NCI-H128 (cell line): ENCODE measurements around the gene PODNL1.

Experiments
- DNase-seq: peaks from one replicate; lab custom pipeline; 2025; ENCODE audit not compliant: unreplicated experiment; lab: John Stamatoyannopoulos, UW

Gene PODNL1

DNA sequence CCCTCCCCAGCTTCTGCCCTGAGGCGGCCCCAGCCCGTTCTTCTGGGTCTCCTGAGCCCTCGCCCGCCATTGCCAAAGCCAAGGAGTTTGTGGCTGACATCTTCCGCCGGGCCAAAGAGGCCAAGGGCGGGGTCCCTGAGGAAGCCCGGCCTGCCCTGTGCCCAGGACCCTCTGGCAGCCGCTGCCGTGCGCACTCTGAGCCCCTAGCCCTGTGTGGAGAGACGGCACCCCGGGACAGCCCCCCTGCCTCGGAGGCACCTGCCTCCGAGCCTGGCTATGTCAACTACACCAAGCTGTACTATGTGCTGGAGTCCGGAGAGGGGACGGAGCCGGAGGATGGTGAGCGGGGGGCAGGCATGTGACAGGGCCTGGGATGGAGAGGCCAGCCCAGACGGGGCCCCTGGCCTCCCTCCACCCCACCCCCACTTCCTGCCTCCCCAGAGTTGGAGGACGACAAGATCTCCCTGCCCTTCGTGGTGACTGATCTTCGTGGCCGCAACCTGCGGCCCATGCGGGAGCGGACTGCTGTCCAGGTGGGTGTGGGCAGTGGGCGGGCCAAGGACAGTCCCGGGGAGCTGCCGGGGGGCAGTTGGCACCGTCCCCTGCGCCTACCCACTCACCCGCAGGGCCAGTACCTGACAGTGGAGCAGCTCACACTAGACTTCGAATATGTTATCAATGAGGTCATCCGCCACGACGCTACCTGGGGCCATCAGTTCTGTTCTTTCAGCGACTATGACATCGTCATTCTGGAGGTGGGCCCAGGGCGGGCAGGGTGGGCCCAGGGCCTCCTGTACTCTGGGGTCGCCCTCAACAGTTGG is 21.1 kb upstream of the PODNL1 start:
- DNase-seq: no peak

GRCh38 chr19:13958043-13958442 is 19.8 kb upstream of the PODNL1 start:
- DNase-seq: no peak

DNA sequence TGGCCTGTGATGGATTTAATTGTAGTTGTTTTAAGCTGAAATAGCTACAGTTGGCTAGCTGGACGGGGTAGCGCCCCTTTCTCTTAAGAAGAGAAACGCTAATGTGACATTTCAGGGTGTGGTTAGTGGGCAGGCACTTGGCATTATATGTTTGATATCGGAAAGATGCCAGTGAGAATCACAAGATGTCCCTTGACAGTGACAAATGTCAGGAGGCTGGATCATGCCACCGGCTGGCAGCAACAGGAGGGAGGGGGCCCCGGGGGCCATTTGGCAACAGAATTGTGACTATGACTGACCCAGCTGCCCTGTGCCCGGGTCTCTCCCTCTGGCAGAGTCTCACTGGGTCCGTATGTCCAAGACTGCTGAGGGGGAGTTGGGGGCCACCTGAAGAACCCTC is 18.8 kb upstream of the PODNL1 start:
- DNase-seq: no peak

- no peak for DNase-seq
Measured at GRCh38 chr19:13956365-13956744, 18.1 kb upstream of the PODNL1 start.

GRCh38 chr19:13955662-13956364 is 17.6 kb upstream of the PODNL1 start:
- no peak for DNase-seq

DNA sequence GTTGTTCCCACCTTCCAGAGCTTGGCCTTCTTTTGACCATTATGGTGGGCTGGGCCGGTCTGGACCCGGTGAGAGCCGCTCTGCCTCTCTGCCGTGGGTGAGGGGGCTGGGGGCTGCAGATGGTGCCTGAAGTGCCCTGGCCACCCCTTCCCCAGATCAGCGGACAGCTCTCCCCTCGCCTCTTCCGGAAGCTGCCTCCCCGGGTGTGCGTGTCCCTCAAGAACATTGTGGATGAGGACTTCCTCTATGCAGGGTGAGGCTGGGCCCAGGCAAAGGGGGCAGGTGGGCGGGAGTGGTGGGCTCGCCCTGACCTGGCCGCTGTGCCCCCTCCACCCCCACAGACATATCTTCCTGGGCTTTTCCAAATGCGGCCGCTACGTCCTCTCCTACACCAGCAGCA is 16.0 kb upstream of the PODNL1 start:
- no peak for DNase-seq

DNA sequence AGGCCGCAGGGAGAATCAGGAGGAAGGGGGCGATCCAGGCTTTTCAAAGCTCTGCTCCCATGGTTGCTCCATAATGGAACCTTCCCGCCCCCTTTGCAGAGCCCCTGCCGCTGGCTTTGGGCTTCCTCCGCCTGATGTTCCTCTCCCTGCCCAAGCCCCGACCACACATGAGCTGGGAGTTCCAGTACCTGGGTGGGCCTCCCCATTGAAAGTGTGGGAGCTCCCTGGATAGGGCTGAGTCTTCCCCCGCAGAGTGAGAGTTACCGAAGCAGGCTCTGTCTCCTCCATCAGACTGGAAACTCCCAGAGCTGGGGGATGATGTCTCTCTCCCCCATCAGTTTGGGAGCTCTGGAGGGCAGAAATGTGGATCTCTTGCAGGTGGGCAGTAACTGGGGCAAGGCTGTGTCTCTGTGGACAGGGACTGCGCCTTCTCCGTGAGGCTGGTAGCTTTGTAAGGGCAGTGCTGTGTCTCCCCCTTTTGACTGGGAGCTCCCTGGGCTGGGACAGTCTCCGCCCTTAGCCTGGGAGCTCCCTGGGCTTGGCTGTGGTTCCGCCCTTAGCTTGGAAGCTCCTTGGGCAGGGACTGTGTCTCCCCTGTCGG is 14.8 kb upstream of the PODNL1 start:
- DNase-seq: no peak

GRCh38 chr19:13952154-13952930 is 14.1 kb upstream of the PODNL1 start, which contains the start of gene DCAF15:
Gene DCAF15, plus strand, starts transcription at chr19:13952509. Its CDS starts 4 bp downstream, at chr19:13952513.
- DNase-seq: peak; percentile 99

DNA sequence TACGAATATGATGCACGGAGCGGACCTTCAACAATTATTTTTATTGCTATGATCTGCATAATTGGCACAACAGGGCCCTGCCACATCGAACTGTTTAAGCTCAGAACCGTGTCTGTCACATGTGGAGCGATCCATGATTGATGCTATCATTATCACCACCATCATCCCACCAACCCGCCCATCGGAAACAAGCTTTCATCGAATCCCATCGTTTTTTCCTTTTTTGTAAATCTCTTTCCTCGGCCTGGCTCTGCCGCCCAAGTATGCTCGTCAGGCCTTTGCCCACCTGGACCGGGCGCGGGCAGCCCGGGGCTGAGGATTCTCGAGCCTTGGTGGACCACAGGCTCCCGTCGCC is 13.6 kb upstream of the PODNL1 start:
- DNase-seq: no peak

GRCh38 chr19:13951043-13951442 is 12.8 kb upstream of the PODNL1 start:
- no peak for DNase-seq

GRCh38 chr19:13946414-13946813 is 8.2 kb upstream of the PODNL1 start:
- no peak for DNase-seq

DNA sequence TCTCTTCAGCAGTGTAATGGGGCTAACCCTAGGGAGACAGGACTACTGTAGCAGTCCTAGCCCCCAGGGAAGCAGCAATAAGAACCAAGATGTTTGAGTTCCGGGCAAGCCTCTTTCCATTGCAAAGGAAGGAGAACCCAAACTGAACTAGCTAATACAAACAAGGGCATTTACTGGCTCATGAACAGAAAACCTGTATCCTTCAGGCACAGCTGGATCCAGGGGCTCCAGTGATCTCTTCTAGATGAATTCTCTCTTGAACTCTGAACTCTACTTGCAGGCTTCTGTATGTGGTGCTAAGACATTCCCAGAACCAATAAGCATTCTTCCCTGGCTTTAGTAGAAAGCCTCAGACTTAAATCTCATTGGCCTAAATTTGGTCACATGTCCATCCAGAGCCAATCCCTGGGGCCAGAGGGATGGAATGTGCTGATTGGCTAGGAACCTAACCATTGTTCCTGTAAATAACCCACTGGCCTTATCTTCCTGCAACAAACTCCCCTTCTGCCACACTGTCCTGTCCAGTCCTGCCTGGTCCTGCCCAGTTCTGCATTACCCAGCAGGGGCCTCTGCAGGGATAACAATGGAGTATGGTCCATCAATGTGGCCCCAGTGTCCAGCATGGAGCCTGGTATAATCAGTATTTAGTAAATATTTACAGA is 3.9 kb upstream of the PODNL1 start:
- no peak for DNase-seq

- no peak for DNase-seq
Measured at GRCh38 chr19:13937479-13938300, 527 bp downstream of the PODNL1 start.

DNA sequence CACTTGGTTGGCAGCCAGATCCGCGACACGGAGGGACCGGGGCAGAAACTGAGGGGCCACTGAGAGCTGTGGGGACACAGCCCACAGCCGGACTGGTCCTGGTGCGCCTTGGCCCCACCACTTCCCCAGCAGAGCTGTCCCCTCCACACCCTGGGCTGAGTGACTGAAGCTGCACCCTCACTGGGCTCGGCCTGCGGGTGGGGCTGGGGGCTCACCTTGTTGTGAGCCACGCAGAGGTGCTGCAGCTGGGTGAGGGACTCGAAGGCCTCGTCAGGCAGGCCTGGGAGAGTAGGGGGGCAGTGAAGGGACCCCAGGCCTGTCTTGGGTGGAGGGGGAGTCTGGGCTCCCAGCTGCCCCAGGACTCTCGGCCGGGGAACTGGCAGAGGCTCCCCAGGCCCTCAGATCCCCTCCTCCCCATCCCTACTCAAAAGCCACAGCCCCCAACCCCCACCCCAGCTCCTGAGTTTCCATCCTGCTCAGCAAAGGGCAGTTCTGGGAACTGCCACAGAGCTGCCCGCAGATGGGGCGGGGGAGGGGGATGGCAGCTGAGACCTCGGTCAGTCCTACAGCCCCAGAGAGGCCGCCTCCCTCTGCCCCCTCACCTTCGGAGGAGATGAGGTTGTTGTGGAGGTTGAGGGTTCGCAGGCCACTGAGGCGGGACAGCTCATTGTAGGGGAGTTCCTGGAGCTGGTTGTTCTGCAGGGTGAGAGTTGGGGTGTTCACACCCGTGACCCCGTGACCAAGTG is 2.3 kb downstream of the PODNL1 start:
- no peak for DNase-seq

- DNase-seq: no peak
Measured at GRCh38 chr19:13934785-13935109, 3.5 kb downstream of the PODNL1 start.

DNA sequence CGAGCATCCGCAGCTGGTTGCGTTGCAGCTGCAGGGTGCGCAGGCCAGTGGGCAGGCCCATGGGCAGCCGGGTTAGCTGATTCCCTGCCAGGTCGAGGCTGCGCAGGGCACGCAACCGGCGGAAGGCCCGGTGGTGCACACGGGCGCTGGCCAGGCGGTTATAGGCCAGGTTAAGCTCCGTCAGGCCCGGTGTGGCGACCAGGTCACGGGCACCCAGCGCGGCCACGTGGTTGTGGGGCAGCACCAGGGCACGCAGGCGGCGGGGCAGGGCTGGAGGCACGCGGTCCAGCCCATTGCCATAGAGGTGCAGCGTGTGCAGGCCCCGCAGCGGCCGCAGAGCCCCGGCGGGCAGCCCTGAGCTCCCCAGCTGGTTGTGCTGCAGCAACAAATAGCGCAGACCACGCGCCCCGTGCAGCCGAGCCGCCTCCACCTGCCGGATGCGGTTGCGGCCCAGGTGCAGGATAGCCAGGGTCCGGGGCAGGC is 5.3 kb downstream of the PODNL1 start:
- DNase-seq: no peak

- DNase-seq: no peak
Measured at GRCh38 chr19:13932149-13932637, 6.0 kb downstream of the PODNL1 start.

DNA sequence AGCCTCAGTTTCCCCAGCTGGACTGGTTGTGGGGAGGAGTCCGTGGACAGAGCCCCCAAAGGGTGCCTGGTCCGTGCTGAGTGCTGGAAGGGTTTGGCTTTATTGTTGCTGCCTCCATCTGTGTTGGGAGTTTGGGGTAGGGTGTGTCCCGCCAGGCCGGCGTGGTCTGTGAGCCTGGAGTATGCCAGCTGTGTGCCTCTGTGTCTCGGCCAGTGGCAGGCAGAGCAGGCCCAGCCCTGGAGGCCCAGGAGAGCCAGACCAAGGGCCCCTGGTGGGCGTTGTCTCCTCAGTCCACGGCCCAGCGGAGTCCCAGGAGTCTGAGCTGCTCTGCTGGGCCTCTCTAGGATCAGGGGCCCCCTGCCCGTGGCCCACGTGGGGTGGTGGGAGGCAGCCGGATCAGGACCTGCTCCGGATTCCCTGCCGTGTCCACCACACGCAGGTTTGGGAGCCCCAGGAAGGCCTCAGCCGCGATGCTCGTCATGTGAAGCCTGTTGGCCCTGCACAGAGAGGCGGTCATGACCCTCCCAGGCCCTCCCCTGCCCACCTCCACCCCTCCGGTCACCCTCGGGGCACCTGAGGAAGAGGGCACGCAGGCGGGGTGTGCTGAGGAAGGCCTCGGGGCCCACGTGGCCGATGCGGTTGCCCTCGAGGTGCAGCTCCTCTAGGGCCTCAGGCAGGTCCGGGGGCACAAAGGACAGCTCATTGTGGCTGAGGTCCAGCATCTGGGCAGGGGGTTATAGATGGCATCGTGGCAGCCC is 6.6 kb downstream of the PODNL1 start:
- no peak for DNase-seq
